NCI-H748 (cell line): ENCODE results near the gene ZNF358.
"Not testable (repeated sequence)": the region's sequence is repeated elsewhere in the genome, so short reads cannot be mapped to it uniquely, and the experiment has no call there.

Experiments
- DNase-seq: peaks from one replicate; lab custom pipeline; 2025; ENCODE audit not compliant: unreplicated experiment; lab: John Stamatoyannopoulos, UW

ZNF358 gene

DNA sequence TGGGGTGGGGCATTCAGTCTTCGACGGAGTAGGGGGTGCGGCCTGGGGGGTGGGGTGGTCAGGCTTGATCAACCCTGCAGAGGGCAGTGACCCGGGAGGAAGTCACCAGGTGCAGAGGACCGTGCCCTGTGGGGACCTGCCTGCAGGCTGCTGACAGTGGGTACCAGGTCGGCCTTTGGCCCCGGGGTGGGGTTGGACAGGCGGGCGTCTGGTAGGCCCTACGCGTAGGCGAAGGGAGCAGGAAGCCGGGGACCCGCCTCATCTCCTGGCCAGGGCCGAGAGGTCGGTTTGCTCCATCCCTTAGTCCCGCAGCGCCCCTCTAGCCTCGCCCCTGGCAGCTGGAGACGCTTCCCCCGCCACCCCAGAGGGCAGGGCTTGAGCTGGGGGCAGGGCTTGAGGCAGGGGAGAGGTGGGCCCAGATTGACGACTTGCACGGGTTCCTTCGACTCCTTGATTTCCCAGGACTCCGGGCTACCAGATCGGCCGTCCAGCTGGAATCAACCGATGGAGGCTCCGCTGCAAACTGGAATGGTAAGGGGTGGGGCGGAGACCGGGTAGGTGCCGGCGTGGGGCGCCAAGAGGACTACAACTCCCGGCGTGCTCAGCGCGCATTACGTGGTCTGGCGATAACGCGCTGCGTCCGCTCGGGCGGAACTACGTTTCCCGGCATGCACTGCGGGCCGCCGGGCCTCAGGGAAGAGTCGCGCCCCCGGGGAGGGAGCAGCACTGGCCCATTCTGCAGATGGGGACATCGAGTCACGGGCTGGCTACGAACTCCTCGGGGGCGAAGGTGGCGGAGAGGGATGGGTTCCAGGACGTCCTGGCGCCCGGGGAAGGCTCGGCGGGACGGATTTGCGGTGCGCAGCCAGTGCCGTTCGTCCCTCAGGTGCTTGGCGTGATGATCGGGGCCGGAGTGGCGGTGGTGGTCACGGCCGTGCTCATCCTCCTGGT, 19.4 kb downstream of the ZNF358 start, which contains the start of gene PNPLA6:
TSS of gene PNPLA6 (plus strand) at position 671 of the 951 bp plus-strand sequence. CDS start at position 743, 72 bp downstream.
- peak; percentile 91 for DNase-seq

DNA sequence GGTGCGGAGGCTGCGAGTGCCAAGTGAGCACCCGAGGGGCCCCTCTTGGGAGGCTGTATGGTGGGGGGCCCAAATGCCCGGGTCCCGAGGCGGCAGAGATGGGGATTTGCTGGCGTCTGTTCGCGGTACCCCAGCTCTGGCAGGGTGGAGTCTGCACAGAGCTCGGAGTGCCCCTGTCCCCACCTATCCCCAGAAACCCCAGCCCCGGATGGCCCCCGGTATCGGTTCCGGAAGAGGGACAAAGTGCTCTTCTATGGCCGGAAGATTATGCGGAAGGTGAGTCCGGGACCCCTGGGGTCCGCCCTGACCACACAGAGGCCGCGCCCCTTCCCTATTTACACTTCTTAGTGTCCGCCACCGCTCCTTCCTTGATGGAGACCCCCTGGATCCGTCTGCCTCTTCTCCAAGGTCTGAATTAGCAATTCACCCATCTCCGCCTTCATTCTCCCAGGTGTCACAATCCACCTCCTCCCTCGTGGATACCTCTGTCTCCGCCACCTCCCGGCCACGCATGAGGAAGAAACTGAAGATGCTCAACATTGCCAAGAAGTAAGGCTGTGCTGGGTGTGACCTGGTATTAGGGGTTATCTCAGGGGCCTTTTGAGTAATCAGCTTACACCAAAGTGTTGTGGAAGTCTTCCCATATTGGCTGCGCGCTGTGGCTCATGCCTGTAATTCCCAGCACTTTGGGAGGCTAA, 20.2 kb downstream of the ZNF358 start:
- peak; percentile 10 for DNase-seq

DNA sequence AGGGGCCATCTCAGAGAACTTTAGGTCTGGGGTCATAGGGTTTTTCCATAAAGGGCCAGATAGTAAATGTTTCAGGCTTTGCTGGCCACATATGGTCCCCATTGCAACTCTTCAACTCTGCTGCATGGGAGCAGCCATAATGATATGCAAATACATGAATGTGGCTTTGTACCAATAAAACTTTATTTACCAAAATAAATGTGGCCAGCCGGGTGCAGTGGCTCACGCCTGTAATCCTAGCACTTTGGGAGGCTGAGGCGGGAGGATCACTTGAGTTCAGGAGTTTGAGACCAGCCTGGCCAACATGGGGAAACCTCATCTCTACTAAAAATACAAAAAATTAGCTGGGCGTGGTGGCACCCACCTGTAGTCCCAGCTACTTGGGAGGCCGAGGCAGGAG, 23.1 kb downstream of the ZNF358 start:
- DNase-seq, result not testable (repeated sequence)

DNA sequence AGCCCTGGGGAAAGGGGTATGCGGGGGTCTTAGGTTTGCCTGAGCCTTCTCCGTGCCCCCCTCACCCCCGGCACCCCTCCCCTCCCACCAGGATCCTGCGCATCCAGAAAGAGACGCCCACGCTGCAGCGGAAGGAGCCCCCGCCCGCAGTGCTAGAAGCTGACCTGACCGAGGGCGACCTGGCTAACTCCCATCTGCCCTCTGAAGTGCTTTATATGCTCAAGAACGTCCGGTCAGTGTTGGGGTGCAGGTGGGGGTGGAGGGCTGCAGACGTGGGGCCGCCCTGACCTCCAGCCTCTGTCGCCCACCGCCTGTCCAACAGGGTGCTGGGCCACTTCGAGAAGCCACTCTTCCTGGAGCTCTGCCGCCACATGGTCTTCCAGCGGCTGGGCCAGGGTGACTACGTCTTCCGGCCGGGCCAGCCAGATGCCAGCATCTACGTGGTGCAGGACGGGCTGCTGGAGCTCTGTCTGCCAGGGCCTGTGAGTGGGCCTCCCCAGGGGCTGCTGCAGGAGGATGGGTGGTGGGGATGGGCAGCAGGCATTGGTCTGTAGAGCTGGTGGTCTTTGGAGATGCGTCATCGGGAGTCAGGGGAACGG, 24.0 kb downstream of the ZNF358 start:
- DNase-seq, result no peak

DNA sequence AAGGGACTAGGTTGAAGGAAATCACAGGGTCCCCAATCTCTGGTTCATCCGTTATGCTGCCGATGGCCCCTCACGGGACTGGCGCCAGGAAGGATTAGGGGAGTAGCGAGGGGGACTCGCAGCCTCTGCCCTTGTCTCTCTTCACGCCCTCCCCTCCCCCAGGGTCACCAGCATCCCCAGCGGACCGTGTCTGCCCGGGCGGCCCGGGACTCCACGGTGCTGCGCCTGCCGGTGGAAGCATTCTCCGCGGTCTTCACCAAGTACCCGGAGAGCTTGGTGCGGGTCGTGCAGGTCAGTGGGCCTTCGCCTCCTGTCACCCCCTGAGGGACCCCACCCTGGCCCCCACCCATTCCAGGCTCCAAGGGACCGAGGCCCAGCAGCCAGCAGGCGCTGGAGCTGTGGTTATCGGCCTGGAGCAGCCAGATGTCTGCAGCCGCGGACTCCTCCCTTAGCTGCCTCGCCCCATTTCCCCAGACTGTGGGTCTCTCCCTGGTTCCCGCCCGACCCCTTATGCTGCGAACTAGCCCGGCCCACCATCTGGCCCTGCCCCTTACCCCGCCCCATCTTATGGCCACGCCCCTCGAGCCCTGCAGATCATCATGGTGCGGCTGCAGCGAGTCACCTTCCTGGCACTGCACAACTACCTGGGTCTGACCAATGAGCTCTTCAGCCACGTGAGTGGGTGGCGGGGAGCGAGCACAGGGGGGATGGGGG, 25.0 kb downstream of the ZNF358 start:
- no peak for DNase-seq

DNA sequence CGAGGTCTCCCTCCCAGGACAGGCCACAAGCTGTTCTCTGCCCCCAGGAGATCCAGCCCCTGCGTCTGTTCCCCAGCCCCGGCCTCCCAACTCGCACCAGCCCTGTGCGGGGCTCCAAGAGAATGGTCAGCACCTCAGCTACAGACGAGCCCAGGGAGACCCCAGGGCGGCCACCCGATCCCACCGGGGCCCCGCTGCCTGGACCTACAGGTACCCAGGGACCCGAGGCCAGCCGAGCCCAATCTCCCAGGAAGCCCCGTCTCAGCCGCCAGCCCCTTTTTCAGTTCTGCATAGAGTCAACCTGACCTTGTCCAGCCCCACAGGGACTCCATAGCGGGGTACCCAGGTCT, 25.5 kb downstream of the ZNF358 start:
- DNase-seq, result no peak

DNA sequence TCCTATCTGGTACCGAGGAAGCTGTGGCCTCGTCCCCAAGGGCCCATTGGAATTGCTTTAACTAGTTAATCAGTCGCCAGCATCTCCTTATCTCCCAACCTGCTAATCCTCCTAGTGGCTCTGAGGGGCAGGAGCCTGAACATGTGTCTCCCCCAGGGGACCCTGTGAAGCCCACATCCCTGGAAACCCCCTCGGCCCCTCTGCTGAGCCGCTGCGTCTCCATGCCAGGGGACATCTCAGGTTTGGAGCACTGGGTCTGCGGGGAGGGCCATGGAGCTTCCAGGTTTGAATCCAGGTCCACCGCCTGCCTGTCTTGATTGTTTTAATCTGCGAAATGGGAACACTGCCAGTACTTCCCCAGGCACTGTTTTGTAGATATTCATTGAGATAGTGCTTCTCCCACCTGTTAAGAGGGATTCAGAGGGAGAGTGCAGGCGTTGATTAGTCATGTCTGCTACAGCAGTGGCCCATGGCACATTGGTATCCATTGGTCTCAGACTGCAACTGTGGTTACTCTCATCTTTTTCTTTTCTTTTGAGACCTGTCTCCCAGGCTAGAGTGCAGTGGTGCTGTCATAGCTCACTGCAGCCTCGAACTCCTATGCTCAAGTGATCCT, 26.0 kb downstream of the ZNF358 start:
- DNase-seq, result no peak

DNA sequence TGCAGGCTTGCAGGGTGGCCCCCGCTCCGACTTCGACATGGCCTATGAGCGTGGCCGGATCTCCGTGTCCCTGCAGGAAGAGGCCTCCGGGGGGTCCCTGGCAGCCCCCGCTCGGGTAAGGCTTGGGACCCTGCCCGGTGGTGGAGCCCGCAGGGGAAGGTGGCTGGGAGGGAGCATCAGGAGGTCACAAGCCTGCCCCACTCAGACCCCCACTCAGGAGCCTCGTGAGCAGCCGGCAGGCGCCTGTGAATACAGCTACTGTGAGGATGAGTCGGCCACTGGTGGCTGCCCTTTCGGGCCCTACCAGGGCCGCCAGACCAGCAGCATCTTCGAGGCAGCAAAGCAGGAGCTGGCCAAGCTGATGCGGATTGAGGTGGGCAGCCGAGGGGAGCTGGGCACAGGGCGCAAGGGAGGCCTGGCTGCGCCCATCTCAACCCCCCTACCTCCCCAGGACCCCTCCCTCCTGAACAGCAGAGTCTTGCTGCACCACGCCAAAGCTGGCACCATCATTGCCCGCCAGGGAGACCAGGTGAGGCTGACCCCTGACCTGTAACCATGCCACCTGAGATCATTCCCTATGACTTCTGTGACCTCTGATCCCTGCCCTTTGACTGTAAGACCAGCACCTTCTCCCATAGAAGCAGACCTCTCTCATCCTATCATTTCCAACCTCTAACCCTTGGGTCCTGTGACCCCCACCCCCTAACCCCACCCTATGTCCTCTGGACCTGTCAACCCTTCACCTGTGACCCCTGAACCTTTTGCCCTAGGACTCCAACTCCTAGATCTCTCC, 26.8 kb downstream of the ZNF358 start:
- DNase-seq, result no peak

DNA sequence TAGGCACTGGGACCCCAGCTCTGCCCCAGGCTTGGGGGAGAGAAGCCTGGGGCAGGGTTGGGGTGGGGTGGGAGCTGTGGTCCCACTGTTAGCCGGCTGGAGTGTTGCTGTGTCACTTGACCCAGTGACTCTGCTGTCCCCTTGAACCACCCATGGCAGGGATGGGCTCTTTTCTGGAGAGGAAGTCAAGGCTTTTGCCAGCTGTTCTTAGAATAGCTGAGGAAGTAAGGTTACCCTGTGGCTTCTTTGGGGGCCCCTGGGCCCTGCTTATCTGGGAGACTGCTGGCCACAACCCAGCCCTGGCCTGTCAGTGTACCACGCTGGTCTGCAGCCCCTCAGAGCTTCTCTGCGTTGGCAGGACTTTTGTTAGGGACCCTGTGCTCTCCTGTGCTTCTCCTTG, 28.7 kb downstream of the ZNF358 start:
- no peak for DNase-seq

DNA sequence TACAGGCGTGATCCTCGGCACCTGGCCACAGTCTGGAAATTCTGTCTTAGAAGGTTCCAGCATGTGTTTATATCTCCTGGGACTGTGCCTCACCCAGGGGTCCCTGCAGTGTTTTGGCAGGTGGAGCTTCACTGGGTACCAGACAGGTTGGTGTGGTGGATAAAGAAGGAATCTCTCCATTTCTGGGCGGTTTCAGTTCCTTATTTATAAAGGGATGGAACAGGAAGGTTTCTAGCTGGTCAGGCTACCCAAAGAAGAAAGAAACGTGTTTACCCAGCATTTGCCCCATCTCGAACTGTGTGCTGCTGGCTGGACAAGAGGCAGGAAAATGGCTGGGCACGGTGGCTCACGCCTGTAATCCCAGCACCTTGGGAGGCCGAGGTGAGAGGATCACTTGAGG, 29.4 kb downstream of the ZNF358 start:
- no peak for DNase-seq

DNA sequence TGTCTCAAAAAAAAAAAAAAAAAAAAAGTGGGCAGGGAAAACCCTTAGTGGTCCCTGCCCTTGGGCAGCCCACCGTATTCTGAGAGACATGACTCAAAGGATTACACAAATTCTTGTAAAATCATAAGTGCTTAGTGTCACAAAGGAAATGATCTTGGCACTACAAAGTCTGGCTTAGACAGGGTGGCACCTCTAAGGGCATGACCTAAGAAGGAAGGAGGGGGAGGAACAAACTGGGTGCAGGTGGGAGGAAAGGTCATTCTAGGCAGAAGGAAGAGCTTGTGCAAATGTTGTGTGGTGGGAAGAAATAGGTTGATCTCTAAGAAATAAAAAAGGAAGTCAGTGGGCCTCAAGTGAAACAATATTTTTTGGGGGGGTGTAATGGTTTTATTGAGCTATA, 30.0 kb downstream of the ZNF358 start:
- DNase-seq, result no peak

DNA sequence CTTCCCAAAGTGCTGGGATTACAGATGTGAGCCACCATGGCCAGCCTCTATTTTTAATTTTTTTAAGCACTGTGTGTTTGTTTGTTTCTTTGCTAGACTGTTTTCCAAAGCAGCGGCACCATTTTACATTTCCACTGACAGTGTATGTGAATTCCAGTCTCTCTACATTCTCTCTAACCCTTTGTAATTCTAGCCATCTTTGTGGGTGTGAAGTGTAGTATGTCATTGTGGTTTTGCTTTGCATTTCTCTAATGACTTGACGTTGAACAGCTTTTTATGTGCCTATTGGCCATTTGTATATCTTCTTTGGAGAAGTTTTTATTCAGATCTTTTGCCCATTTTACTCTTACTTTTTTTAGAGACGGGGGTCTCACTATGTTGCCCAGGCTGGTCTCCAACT, 31.3 kb downstream of the ZNF358 start:
- DNase-seq, result no peak

DNA sequence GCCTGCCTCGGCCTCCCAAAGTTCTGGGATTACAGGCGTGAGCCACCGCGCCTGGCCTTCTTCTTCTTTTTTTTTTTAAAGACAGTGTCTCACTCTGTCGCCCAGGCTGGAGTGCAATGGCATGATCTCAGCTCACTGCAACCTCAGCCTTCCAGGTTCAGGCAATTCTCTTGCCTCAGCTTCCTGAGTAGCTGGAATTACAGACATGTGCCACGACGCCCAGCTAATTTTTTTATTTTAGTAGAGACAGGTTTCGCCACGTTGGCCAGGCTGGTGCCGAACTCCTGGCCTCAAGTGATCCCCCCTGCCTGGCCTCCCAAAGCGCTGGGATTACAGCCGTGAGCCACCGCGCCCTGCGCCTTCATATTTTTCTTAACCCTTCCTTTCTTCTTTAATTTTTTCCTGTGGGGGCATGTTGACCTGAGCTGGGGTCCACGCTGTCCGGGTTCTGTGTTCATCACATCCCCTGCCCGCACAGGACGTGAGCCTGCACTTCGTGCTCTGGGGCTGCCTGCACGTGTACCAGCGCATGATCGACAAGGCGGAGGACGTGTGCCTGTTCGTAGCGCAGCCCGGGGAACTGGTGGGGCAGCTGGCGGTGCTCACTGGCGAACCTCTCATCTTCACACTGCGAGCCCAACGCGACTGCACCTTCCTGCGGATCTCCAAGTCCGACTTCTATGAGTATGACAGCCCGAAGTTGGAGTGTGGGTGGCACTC, 33.7 kb downstream of the ZNF358 start:
- no peak for DNase-seq

DNA sequence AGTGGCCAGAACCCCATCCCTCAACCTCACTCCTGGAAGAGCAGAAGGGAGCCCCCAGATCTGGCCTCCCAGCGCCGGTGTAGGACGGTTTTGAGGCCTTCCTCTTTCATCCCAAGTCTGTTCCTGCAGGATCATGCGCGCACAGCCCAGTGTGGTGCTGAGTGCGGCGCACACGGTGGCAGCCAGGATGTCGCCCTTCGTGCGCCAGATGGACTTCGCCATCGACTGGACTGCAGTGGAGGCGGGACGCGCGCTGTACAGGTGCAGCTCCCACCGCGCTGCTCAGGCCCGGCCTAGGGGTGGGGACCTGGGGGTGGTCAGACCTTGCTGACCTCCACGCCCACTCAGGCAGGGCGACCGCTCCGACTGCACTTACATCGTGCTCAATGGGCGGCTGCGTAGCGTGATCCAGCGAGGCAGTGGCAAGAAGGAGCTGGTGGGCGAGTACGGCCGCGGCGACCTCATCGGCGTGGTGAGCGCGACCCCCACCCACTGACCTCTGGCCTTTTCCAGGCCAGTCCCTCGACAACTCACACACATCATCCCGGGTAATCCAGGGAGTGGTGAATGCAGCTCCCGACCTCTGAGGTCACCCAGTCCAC, 34.4 kb downstream of the ZNF358 start:
- no peak for DNase-seq

DNA sequence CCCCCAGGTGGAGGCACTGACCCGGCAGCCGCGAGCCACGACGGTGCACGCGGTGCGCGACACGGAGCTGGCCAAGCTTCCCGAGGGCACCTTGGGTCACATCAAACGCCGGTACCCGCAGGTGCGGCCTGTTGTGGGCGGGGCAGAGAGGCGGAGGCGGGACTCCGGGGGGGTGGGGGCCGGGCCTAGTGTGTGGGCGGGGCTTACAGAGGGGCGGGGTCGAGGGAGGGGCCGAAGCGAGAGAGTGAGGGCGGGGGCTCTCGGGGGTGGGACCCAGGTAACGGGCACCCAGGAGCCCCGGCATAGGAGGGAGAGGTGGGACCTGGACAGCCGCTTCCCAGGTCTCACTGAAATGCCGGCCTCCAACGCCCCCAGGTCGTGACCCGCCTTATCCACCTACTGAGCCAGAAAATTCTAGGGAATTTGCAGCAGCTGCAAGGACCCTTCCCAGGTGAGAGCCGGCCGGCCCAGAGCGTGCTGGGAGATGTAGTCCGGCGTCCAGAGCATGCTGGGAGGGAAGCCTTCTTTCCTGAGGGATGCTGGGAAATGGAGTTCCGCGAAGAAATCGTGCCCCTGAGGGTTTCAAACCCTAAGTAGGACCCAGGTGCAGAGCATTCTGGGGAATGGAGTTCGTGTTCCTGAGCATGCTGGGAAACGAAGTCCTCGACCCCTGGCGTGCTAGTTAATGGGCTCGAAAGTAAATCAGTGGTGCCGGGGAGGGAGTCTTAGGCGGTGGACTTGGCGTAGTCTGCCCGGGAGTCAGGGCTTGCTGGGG, 35.3 kb downstream of the ZNF358 start:
- peak; percentile 19 for DNase-seq

DNA sequence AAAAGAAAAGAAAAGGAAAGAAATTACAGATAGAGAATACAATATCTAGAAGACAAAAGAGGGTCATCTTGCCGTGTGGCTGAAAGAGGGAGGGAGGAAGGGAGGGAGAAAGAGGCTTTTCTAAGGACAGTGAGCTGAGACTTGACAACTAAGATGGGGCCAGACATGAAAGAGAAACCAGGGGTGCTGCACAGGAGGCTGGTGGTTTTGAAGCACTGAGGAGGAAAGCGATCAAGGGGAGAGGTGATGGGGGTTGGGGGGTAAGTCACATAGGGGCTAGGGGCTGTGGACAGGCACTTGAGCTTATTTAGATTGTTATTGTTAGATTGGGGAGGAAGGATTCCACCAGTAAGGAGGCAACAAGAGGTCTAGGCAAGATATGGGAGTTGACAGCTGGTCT, 36.9 kb downstream of the ZNF358 start:
- no peak for DNase-seq

DNA sequence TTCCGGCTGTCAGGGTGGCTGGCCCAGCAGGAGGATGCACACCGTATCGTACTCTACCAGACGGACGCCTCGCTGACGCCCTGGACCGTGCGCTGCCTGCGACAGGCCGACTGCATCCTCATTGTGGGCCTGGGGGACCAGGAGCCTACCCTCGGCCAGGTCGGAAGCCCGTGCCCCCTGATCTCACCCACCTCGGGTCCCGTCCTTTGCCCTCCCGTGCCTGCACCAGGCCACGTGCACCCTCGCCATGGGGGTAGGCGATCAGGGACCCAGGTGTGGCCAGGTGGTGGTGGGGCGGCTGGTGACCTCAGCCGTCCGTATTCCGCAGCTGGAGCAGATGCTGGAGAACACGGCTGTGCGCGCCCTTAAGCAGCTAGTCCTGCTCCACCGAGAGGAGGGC, 38.7 kb downstream of the ZNF358 start:
- DNase-seq, result no peak
